Stimulated activated CD4-positive, alpha-beta T cell treated with anti-CD3 and anti-CD28 coated beads, Interleukin-1b, Interleukin-23, amount 100 ng/mL, for 48 hours (primary cell): ENCODE results near the gene GAS6.

Experiments
- DNase-seq: peaks from one replicate; pipeline ENCODE4 v3.0.0-alpha.2; 2020

GAS6 gene

GRCh38 chr13:113863524-113864272, at the start of gene GAS6:
TSS of gene GAS6 (minus strand) at chr13:113864076. CDS start at chr13:113863920, 156 bp downstream.
- DNase-seq, result no peak

GRCh38 chr13:113913408-113913807, 49.5 kb upstream of the GAS6 start:
- DNase-seq, result peak; percentile 53

- DNase-seq, result no peak
Measured at GRCh38 chr13:113912596-113912995, 48.7 kb upstream of the GAS6 start.

- DNase-seq, result no peak
Measured at GRCh38 chr13:113907635-113908617, 44.0 kb upstream of the GAS6 start.

- no peak for DNase-seq
Measured at GRCh38 chr13:113906571-113906970, 42.7 kb upstream of the GAS6 start.

- no peak for DNase-seq
Measured at GRCh38 chr13:113905942-113906341, 42.1 kb upstream of the GAS6 start.

- no peak for DNase-seq
Measured at GRCh38 chr13:113905018-113905417, 41.1 kb upstream of the GAS6 start.

- DNase-seq, result no peak
Measured at GRCh38 chr13:113904411-113904810, 40.5 kb upstream of the GAS6 start.

GRCh38 chr13:113903912-113904311, 40.0 kb upstream of the GAS6 start:
- no peak for DNase-seq

GRCh38 chr13:113902986-113903775, 39.3 kb upstream of the GAS6 start:
- no peak for DNase-seq

GRCh38 chr13:113902481-113902880, 38.6 kb upstream of the GAS6 start:
- DNase-seq, result no peak

- DNase-seq, result no peak
Measured at GRCh38 chr13:113901642-113902041, 37.8 kb upstream of the GAS6 start.

GRCh38 chr13:113901231-113901630, 37.4 kb upstream of the GAS6 start:
- DNase-seq, result no peak

- DNase-seq, result no peak
Measured at GRCh38 chr13:113900646-113901045, 36.8 kb upstream of the GAS6 start.

- DNase-seq, result no peak
Measured at GRCh38 chr13:113898391-113898790, 34.5 kb upstream of the GAS6 start.

- DNase-seq, result no peak
Measured at GRCh38 chr13:113897966-113898365, 34.1 kb upstream of the GAS6 start.

GRCh38 chr13:113897161-113897560, 33.3 kb upstream of the GAS6 start:
- no peak for DNase-seq

- no peak for DNase-seq
Measured at GRCh38 chr13:113895436-113895835, 31.6 kb upstream of the GAS6 start.

- DNase-seq, result no peak
Measured at GRCh38 chr13:113890774-113891480, 27.1 kb upstream of the GAS6 start.

GRCh38 chr13:113889467-113889866, 25.6 kb upstream of the GAS6 start:
- DNase-seq, result no peak

GRCh38 chr13:113888701-113889330, 24.9 kb upstream of the GAS6 start:
- DNase-seq, result no peak

GRCh38 chr13:113887700-113888201, 23.9 kb upstream of the GAS6 start:
- no peak for DNase-seq
